ENCODE data around the gene OPA1. TPM values are rescaled to one million over a fixed set of nuclear protein-coding genes. Genes with fewer than 3 reads are reported as not detected.

OPA1 gene
- total RNA-seq, 2 experiments from 2014 or later: 56.1 to 57.6 TPM

DNA sequence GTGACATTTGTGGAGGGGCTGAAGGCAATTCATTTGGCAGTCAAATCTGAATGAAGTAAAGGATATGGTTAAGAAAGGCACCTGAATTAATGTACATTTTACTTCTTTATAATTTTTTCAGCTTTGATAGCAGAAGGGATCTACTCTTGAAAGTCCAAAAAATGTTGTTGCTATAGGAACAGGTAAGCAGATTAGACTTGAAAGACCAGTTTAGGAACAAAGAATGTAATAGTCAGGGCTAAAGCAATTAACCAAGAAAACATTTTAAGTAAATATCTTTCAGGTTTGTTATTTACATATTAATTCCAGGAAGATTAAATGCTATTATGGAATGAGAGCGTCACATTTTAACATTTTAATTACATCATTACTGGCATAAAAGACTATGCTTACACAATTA, 39.4 kb upstream of the OPA1 start:
- Histone ChIP-seq H3K27me3 (ENCODE audit: control insufficient read depth in 1 of 2, insufficient read depth in 2 of 2, low read length in 2 of 2) (no peaks in the 10 kb centered on the region), H3K36me3 (ENCODE audit: insufficient read depth, low read length) (no peaks in the 10 kb centered on the region), H3K9me3 (ENCODE audit: control insufficient read depth in 1 of 2, insufficient read depth in 1 of 2, low read length in 2 of 2) (no peaks in the 10 kb centered on the region), H3K27ac (ENCODE audit: low read depth in 1 of 2, low read length in 2 of 2) (no peak overlapping the region), H3K4me3 (ENCODE audit: low read length) (no peak overlapping the region), H3K4me1 (ENCODE audit: insufficient read depth, low read length) (no peaks in the 10 kb centered on the region)
- Mint-ChIP-seq H3K27me3 (no peaks in the 10 kb centered on the region), H3K4me3 (no peak overlapping the region), H3K36me3 (ENCODE audit: low read depth) (no peaks in the 10 kb centered on the region), H3K4me1 (ENCODE audit: low read depth) (no peaks in the 10 kb centered on the region), H3K9me3 (no peaks in the 10 kb centered on the region), H3K27ac (no peak overlapping the region)
- ATAC-seq (ENCODE audit: poor library complexity): no peak
- intact Hi-C loops (cut with DNase I, micrococcal nuclease): no loop called here
- ChIA-PET CTCF (no interaction called here), POLR2A (no interaction called here)
- TF ChIP-seq, protein P1, sequence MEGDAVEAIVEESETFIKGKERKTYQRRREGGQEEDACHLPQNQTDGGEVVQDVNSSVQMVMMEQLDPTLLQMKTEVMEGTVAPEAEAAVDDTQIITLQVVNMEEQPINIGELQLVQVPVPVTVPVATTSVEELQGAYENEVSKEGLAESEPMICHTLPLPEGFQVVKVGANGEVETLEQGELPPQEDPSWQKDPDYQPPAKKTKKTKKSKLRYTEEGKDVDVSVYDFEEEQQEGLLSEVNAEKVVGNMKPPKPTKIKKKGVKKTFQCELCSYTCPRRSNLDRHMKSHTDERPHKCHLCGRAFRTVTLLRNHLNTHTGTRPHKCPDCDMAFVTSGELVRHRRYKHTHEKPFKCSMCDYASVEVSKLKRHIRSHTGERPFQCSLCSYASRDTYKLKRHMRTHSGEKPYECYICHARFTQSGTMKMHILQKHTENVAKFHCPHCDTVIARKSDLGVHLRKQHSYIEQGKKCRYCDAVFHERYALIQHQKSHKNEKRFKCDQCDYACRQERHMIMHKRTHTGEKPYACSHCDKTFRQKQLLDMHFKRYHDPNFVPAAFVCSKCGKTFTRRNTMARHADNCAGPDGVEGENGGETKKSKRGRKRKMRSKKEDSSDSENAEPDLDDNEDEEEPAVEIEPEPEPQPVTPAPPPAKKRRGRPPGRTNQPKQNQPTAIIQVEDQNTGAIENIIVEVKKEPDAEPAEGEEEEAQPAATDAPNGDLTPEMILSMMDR (IDR thresholded peaks at IDR 0.05): no peak
- DNase-seq: no peak

DNA sequence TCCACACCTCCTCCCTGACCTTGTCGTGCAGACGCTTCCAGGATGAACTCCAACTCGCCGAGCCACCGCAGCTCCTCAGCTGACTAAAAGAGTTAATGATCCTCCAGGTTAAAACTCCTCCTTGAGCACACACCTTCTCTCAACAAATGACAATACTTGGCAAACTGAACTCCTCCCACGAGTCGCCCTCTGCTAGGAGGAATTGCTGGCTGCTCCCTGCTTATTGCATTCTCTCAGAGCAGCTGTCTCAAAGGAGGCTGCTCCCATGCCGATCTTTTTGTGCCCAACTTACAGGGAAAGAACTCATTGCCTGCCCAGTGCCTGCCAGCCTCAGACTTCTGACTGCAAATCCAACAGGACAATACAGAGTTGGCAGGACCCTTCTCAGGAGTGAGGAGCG, 38.2 kb upstream of the OPA1 start, which contains the start of gene ATP13A4:
Gene ATP13A4, minus strand, starts transcription at position 85 of the 400 bp plus-strand sequence. CDS start 96 bp downstream, outside the sequence.
- no peaks in the 10 kb centered on the region for H3K9me3 Mint-ChIP-seq

DNA sequence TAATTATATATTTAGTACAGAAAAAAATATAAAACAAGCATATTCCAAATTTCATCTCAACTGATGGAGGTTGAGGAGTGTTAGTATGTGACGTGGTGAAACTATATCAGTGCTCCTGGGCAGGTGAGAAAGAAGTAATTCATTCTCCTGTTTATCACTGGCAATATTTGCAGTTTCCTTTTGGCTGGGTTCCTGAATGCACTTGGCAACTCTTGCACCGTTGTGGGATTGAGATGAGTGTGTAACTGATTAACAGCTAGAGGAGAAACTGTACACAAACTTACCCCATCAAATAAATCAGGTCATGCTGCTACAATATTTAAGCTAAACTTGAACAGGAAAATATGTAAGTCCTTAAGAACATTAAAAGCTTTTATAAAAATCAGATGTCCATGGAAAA, 36.2 kb upstream of the OPA1 start:
- no peak overlapping the region for H3K4me3 Mint-ChIP-seq
- ChIA-PET POLR2A (no interaction called here), CTCF (no interaction called here)
- no peaks in the 10 kb centered on the region for H3K36me3 ChIP-seq (ENCODE audit: insufficient read depth, low read length)
- no peaks in the 10 kb centered on the region for H3K27me3 Mint-ChIP-seq
- no peak for ATAC-seq (ENCODE audit: poor library complexity)
- H3K4me1 ChIP-seq (ENCODE audit: insufficient read depth, low read length): no peaks in the 10 kb centered on the region
- intact Hi-C loops (cut with DNase I, micrococcal nuclease): no loop called here
- H3K27ac ChIP-seq (ENCODE audit: low read depth in 1 of 2, low read length in 2 of 2): no peak overlapping the region
- H3K27me3 ChIP-seq (ENCODE audit: control insufficient read depth in 1 of 2, insufficient read depth in 2 of 2, low read length in 2 of 2): no peaks in the 10 kb centered on the region
- H3K4me3 ChIP-seq (ENCODE audit: low read length): no peak overlapping the region
- H3K27ac Mint-ChIP-seq: no peak overlapping the region
- H3K4me1 Mint-ChIP-seq (ENCODE audit: low read depth): no peaks in the 10 kb centered on the region
- H3K9me3 Mint-ChIP-seq: no peaks in the 10 kb centered on the region
- H3K9me3 ChIP-seq (ENCODE audit: control insufficient read depth in 1 of 2, insufficient read depth in 1 of 2, low read length in 2 of 2): no peaks in the 10 kb centered on the region
- DNase-seq: no peak
- no peaks in the 10 kb centered on the region for H3K36me3 Mint-ChIP-seq (ENCODE audit: low read depth)
- TF ChIP-seq, protein P1 (IDR thresholded peaks at IDR 0.05): no peak

More for the DNA sequence above, 38.2 kb upstream of the OPA1 start, which contains the start of gene ATP13A4:
- Histone ChIP-seq H3K36me3 (ENCODE audit: insufficient read depth, low read length) (no peaks in the 10 kb centered on the region), H3K27me3 (ENCODE audit: control insufficient read depth in 1 of 2, insufficient read depth in 2 of 2, low read length in 2 of 2) (no peaks in the 10 kb centered on the region), H3K27ac (ENCODE audit: low read depth in 1 of 2, low read length in 2 of 2) (no peak within 1 kb of the TSS), H3K4me1 (ENCODE audit: insufficient read depth, low read length) (no peaks in the 10 kb centered on the region), H3K9me3 (ENCODE audit: control insufficient read depth in 1 of 2, insufficient read depth in 1 of 2, low read length in 2 of 2) (no peaks in the 10 kb centered on the region), H3K4me3 (ENCODE audit: low read length) (no peak within 1 kb of the TSS)
- intact Hi-C loops (cut with DNase I, micrococcal nuclease): no loop called here
- ATAC-seq (ENCODE audit: poor library complexity) (no peak), DNase-seq (no peak)
- no peak within 1 kb of the TSS for H3K27ac Mint-ChIP-seq
- CTCF ChIA-PET: no interaction called here
- H3K4me1 Mint-ChIP-seq (ENCODE audit: low read depth): no peaks in the 10 kb centered on the region
- H3K4me3 Mint-ChIP-seq: no peak within 1 kb of the TSS
- POLR2A ChIA-PET: no interaction called here
- no peaks in the 10 kb centered on the region for H3K27me3 Mint-ChIP-seq
- no peaks in the 10 kb centered on the region for H3K36me3 Mint-ChIP-seq (ENCODE audit: low read depth)
- TF ChIP-seq, protein P1 (IDR thresholded peaks at IDR 0.05): no peak

Data from CD4-positive, alpha-beta T cell (primary cell).